Prostate gland (tissue), 2 donors: Measurements from ENCODE around the gene UBA52.

Experiments used
- POLR2AphosphoS5 ChIP-seq: sonication (generic); formaldehyde crosslinking; IDR thresholded peaks from one replicate; pipeline ENCODE4 v1.6.1; 2017; ENCODE audit warnings: antibody characterized with exemption
- TF ChIP-seq, protein P1 (sequence below), 4 experiments: fragments of 200-600 bp in 2 of 4; fragments of 450-650 bp in 2 of 4; sonication (generic) in 2 of 4; IDR thresholded peaks; 1 replicate in 3 of 4; 2 replicates in 1 of 4; pipeline ENCODE4 v1.5.1; 2016 to 2019; ENCODE audit warnings: antibody characterized with exemption in 4 of 4, mild to moderate bottlenecking in 2 of 4, moderate library complexity in 2 of 4

DNA sequence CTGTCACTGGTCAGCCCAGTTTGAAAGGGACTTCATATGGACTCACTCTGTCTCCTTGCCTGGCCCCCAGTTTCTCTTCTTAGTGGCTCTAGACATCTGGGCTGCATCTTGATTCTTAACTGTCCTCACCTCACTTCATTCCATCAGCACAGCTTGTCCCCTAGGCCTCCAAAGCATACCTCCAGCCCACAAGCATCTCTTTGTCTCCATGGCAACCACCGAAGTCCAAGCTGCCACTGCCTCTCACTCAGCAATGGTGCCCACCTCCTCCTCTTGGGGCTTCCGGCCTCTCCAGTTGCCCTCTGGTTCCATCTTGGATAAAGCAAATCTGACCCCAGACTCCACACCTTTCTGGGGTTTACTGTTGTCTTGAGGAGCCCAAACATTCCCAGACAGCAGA, 55.2 kb downstream of the UBA52 start:
- TF ChIP-seq, protein P1, sequence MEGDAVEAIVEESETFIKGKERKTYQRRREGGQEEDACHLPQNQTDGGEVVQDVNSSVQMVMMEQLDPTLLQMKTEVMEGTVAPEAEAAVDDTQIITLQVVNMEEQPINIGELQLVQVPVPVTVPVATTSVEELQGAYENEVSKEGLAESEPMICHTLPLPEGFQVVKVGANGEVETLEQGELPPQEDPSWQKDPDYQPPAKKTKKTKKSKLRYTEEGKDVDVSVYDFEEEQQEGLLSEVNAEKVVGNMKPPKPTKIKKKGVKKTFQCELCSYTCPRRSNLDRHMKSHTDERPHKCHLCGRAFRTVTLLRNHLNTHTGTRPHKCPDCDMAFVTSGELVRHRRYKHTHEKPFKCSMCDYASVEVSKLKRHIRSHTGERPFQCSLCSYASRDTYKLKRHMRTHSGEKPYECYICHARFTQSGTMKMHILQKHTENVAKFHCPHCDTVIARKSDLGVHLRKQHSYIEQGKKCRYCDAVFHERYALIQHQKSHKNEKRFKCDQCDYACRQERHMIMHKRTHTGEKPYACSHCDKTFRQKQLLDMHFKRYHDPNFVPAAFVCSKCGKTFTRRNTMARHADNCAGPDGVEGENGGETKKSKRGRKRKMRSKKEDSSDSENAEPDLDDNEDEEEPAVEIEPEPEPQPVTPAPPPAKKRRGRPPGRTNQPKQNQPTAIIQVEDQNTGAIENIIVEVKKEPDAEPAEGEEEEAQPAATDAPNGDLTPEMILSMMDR (IDR thresholded peaks at IDR 0.05) = no peak
- no peak for TF ChIP-seq POLR2AphosphoS5
